ENCODE measurements around the gene SDK1.
"Not testable (repeated sequence)": the region's sequence is repeated elsewhere in the genome, so short reads cannot be mapped to it uniquely, and the experiment has no call there.

Gene SDK1

DNA sequence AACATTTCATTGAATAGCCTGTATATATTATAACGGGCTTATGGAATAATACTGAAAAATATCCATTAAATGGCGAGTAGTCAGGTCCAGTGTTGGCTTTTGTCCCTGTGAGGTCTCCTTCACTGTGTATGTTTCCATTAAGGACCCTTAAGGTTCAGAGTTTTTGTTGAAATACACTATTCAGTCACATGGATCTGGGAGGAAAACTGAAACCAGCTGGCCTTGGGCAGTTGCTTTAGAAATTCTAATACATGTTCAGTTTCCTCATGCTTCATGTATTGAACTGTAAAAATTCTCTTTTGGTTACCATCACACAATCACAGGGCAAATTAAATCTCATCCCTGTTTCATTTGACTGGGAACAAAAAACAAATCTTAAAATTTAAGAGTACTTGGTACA is 447.3 kb downstream of the SDK1 start:
- Histone ChIP-seq H3K27me3 (ENCODE audit: insufficient read depth, poor library complexity, severe bottlenecking) (no peaks in the 10 kb centered on the region), H3K4me1 (ENCODE audit: insufficient read depth, poor library complexity, severe bottlenecking) (no peaks in the 10 kb centered on the region), H3K27ac (ENCODE audit: poor library complexity, severe bottlenecking) (no peak overlapping the region), H3K9me3 (ENCODE audit: severe bottlenecking) (peaks cover 2% of the 10 kb centered on the region), H3K36me3 (ENCODE audit: low read depth) (no peaks in the 10 kb centered on the region), H3K4me3 (ENCODE audit: severe bottlenecking) (no peak overlapping the region)
- no peak for ATAC-seq (ENCODE audit: low read depth)
- no peak for DNase-seq (ENCODE audit: low spot score)
- TF ChIP-seq, protein P1, sequence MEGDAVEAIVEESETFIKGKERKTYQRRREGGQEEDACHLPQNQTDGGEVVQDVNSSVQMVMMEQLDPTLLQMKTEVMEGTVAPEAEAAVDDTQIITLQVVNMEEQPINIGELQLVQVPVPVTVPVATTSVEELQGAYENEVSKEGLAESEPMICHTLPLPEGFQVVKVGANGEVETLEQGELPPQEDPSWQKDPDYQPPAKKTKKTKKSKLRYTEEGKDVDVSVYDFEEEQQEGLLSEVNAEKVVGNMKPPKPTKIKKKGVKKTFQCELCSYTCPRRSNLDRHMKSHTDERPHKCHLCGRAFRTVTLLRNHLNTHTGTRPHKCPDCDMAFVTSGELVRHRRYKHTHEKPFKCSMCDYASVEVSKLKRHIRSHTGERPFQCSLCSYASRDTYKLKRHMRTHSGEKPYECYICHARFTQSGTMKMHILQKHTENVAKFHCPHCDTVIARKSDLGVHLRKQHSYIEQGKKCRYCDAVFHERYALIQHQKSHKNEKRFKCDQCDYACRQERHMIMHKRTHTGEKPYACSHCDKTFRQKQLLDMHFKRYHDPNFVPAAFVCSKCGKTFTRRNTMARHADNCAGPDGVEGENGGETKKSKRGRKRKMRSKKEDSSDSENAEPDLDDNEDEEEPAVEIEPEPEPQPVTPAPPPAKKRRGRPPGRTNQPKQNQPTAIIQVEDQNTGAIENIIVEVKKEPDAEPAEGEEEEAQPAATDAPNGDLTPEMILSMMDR (IDR thresholded peaks at IDR 0.05; ENCODE audit: poor library complexity, severe bottlenecking), result no peak

GRCh38 chr7:3753868-3754267 is 452.8 kb downstream of the SDK1 start:
- no peaks in the 10 kb centered on the region for H3K36me3 ChIP-seq (ENCODE audit: low read depth)
- no peaks in the 10 kb centered on the region for H3K27me3 ChIP-seq (ENCODE audit: insufficient read depth, poor library complexity, severe bottlenecking)
- ATAC-seq (ENCODE audit: low read depth) (no peak), DNase-seq (ENCODE audit: low spot score) (no peak)
- no peak overlapping the region for H3K4me3 ChIP-seq (ENCODE audit: severe bottlenecking)
- H3K4me1 ChIP-seq (ENCODE audit: insufficient read depth, poor library complexity, severe bottlenecking), result no peaks in the 10 kb centered on the region
- TF ChIP-seq, protein P1 (IDR thresholded peaks at IDR 0.05; ENCODE audit: poor library complexity, severe bottlenecking), result no peak
- no peak overlapping the region for H3K27ac ChIP-seq (ENCODE audit: poor library complexity, severe bottlenecking)
- no peaks in the 10 kb centered on the region for H3K9me3 ChIP-seq (ENCODE audit: severe bottlenecking)

DNA sequence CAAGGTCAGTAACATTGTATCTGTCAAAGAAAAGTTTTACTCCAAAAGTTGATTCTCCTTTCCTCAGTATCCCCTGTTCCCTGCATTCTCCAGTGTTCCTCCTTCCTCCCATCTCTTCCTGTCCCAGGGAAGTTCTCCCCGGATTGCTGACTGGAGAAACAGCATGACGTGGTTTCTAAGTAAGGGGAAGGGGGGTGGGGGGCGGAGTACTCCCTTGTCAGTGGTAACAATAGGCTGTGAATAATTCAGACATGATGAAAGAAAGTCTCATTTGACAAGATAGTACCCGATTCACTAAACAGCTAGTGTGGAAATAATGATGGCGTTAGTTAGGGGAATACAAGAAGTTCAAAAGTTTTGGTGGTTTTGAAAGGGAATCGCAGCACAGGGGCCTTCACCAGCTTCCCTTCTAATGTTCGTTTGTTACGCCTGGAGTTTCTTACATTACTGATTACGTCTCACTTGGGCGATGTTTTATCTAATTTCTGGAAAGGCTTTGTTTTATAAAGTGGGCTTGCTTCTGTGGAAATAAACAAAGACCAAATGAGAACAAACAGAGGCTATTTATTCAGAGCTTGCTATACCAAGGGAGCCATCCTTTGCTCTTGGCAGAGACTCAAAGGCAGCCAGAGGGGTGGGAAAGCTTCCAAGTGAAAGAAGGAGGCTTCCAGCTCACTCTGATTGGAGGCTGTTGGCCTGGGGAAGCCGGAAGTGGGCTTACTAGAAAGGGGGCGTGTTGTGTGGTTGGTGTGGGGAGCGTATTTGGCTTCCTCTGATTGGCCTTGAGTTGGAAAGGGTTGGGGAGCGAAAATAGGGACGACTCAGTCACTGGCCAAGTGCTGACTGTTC is 453.7 kb downstream of the SDK1 start:
- Histone ChIP-seq H3K9me3 (ENCODE audit: severe bottlenecking) (no peaks in the 10 kb centered on the region), H3K36me3 (ENCODE audit: low read depth) (no peaks in the 10 kb centered on the region), H3K4me1 (ENCODE audit: insufficient read depth, poor library complexity, severe bottlenecking) (no peaks in the 10 kb centered on the region), H3K27me3 (ENCODE audit: insufficient read depth, poor library complexity, severe bottlenecking) (no peaks in the 10 kb centered on the region), H3K4me3 (ENCODE audit: severe bottlenecking) (no peak overlapping the region), H3K27ac (ENCODE audit: poor library complexity, severe bottlenecking) (no peak overlapping the region)
- ATAC-seq (ENCODE audit: low read depth), result no peak
- no peak for DNase-seq (ENCODE audit: low spot score)
- TF ChIP-seq, protein P1 (IDR thresholded peaks at IDR 0.05; ENCODE audit: poor library complexity, severe bottlenecking), result no peak

DNA sequence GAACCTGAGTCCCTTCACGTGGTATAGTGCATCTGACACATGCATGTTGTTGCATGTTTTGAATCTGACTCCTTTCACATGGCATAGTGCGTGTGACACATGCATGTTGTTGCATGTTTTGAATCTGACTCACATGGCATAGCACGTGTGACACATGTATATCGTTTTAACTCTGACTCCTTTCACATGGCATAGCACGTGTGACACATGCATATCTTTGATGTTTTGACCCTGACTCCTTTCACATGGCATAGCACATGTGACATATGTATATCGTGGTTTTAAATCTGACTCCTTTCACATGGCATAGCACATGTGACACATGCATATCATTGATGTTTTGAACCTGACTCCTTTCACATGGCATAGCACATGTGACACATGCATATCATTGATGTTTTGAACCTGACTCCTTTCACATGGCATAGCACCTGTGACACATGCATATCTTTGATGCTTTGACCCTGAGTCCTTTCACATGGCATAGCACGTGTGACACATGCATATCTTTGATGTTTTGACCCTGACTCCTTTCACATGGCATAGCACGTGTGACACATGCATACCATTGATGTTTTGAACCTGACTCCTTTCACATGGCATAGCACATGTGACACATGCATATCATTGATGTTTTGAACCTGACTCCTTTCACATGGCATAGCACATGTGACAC is 454.9 kb downstream of the SDK1 start:
- not testable (repeated sequence) for ATAC-seq (ENCODE audit: low read depth); H3K9me3 ChIP-seq (ENCODE audit: severe bottlenecking); H3K4me3 ChIP-seq (ENCODE audit: severe bottlenecking); H3K4me1 ChIP-seq (ENCODE audit: insufficient read depth, poor library complexity, severe bottlenecking); H3K27me3 ChIP-seq (ENCODE audit: insufficient read depth, poor library complexity, severe bottlenecking); H3K36me3 ChIP-seq (ENCODE audit: low read depth); DNase-seq (ENCODE audit: low spot score); H3K27ac ChIP-seq (ENCODE audit: poor library complexity, severe bottlenecking)

- Histone ChIP-seq H3K36me3 (ENCODE audit: low read depth) (no peaks in the 10 kb centered on the region), H3K4me3 (ENCODE audit: severe bottlenecking) (no peak overlapping the region)
- no peak for ATAC-seq (ENCODE audit: low read depth)
Measured at GRCh38 chr7:3757059-3757458, 456.0 kb downstream of the SDK1 start.

More at GRCh38 chr7:3757059-3757458, 456.0 kb downstream of the SDK1 start:
- no peak for DNase-seq (ENCODE audit: low spot score)
- Histone ChIP-seq H3K27ac (ENCODE audit: poor library complexity, severe bottlenecking) (no peak overlapping the region), H3K9me3 (ENCODE audit: severe bottlenecking) (no peaks in the 10 kb centered on the region), H3K4me1 (ENCODE audit: insufficient read depth, poor library complexity, severe bottlenecking) (peaks cover 12% of the 10 kb centered on the region), H3K27me3 (ENCODE audit: insufficient read depth, poor library complexity, severe bottlenecking) (no peaks in the 10 kb centered on the region)
- TF ChIP-seq, protein P1 (IDR thresholded peaks at IDR 0.05; ENCODE audit: poor library complexity, severe bottlenecking), result no peak

All from RWPE2 (cell line).